ENCODE results near the gene TMEM183A.

- TF ChIP-seq, protein P1, sequence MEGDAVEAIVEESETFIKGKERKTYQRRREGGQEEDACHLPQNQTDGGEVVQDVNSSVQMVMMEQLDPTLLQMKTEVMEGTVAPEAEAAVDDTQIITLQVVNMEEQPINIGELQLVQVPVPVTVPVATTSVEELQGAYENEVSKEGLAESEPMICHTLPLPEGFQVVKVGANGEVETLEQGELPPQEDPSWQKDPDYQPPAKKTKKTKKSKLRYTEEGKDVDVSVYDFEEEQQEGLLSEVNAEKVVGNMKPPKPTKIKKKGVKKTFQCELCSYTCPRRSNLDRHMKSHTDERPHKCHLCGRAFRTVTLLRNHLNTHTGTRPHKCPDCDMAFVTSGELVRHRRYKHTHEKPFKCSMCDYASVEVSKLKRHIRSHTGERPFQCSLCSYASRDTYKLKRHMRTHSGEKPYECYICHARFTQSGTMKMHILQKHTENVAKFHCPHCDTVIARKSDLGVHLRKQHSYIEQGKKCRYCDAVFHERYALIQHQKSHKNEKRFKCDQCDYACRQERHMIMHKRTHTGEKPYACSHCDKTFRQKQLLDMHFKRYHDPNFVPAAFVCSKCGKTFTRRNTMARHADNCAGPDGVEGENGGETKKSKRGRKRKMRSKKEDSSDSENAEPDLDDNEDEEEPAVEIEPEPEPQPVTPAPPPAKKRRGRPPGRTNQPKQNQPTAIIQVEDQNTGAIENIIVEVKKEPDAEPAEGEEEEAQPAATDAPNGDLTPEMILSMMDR (IDR thresholded peaks at IDR 0.05), result peak; percentile 52 to 92 (median 88)
- TF ChIP-seq POLR2A (IDR thresholded peaks at IDR 0.05), result no peak
These were observed 31.9 kb downstream of the TMEM183A start for GRCh38 chr1:203038891-203039608.
